ENCODE data around the gene UHMK1. TPM values are rescaled to one million over a fixed set of nuclear protein-coding genes. Genes with fewer than 3 reads are reported as not detected.
"Not testable (repeated sequence)": the region's sequence is repeated elsewhere in the genome, so short reads cannot be mapped to it uniquely, and the experiment has no call there.

The UHMK1 gene
- total RNA-seq, 2 experiments from 2014 or later, result 63.0 to 64.6 TPM

DNA sequence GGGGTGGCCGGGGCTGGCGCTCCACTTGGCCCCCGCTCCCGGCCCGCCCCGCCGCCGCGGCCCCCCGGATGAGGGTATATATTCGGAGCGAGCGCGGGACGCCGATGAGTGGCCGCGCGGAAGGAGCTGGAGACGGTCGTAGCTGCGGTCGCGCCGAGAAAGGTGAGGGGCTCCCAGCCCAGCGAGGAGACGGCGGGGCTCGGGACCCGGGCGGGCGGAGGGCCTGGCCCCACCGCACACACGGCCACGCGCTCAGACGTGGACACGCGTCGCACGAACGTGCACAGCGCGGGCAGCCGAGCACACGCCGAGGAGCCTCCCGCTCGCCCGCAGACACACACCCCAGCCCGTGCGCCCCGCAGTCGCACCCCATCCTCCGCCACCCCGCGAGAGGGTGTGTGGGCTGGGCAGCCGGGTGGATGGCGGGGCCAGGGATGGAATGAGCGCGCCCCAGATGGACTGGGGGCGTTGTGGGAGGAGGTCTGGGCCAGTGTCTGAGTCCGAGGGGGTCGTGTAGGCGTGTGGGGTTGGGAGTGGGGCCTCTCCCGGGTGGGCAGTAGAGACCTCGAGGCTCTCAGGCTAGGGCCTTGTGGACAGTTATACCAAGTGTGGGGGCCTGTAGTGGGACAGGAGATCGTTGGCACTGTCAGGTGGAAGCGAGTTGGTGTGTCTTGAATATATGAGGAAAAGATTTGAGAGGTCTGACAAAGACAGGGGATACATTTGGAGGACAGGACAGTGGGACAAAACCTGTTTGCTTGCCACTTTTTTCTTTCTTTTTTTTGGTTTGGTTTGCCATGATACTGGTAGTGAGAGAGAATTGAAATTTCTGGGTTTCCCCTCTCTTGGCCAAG, 64.2 kb downstream of the UHMK1 start, which contains the start of gene UAP1:
Gene UAP1, plus strand, starts transcription at position 107 of the 854 bp plus-strand sequence. CDS start 4,347 bp downstream, outside the sequence.
- ChIA-PET POLR2A (interaction anchor here (0.6 kb wide), 1 partner anchor 190 kb away, joined by 3 read pairs; no protein-coding TSS in a partner anchor), CTCF (no interaction called here)

DNA sequence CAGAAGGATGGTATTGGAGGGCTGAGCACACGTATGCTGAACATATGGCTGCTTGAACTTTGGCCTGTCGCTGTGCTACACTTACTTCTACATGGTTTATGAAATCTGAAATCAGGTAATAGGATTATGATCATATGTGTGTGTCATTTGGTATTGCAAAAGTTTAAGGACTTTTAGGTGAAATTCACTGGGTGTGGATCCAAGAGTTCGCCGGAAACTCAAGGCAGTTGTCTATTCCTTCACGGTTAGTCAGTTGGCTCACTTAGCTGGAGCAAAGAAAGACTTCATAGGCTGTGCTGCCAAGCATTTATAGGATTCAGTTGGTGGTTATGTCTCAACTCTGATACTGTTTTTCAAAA, 64.8 kb downstream of the UHMK1 start:
- CTCF ChIA-PET, result no interaction called here

DNA sequence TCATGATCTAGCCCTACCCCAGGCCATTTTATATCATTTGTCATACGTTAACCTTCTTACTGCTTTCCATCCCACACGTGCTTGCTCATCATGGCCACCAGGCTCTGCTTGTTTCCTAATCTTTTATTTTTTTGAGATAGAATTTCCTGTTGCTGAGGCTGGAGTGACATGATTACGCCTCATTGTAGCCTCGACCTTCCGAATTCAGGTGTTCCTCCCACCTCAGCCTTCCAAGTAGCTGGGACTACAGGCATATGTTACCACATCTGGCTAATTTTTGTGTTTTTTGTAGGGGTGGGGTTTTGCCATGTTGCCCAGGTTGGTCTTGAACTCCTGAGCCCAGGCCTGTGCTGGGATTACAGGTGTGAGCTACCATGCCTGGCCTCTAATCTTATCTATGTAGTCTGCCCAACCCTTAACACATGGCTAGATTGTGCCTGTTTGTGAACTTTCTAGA, 67.2 kb downstream of the UHMK1 start:
- ChIA-PET CTCF (no interaction called here), POLR2A (no interaction called here)

More for the DNA sequence above, 64.8 kb downstream of the UHMK1 start:
- POLR2A ChIA-PET, result no interaction called here

DNA sequence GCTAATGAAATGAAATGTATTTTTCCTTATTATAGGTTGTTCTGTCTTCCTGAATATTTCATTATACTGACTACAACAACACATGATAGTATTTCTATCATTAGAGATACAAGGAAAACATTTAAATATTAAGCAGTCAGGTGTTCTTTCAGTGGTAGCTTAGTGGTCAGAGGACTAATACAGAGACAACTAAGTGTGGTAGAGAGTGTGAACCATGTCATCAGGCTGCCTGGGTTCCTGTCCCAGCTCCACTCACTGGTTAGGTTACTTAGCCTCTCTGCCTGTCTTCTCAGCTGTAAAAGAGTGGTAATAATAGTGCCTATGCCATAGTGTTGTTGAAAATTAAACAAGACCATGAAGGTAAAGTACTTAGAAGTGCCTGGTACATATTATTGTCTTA, 67.8 kb downstream of the UHMK1 start:
- CTCF ChIA-PET, result no interaction called here
- POLR2A ChIA-PET, result no interaction called here

DNA sequence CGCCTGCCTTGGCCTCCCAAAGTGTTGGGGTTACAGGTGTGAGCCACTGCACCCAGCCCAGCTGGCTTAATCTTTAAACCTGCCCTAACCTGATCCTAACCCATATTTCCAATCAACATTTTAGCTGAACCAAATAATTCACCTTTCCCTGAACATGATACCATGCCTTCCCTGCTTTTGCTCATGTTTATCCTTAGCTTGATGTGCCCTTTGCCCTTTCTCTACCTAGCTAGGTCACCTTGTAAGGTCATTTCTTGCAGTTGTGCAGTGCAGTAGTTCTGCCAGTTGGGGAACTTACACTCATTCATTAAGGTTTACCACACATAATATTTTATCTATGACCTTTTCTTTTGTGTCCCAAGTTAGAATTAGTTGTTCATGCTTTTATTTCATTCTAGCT, 69.3 kb downstream of the UHMK1 start:
- ChIA-PET CTCF (interaction anchor here (1.1 kb wide), 1 partner anchor 38 kb away, joined by 3 read pairs; no protein-coding TSS in a partner anchor), POLR2A (no interaction called here)

DNA sequence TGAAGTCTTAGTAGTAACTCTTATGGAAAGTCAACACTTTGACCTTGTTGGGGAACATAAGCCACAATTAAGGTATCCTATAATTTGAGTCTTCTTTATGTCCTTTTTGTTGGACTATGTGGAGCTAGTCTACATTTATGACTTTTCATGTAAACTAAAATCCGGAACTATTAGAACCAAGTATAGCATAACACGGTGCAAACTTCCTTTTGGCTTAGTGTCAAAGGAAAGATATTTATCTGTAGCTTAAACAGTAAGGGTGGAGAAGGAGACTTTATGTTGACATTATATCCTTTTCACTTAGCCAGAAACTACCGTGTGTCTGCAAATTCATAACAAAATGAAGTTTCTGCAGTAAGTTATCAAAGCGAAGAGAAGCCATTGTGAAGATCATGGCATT, 71.2 kb downstream of the UHMK1 start:
- CTCF ChIA-PET, result no interaction called here
- POLR2A ChIA-PET, result no interaction called here

GRCh38 chr1:162570718-162571117, 73.1 kb downstream of the UHMK1 start:
- ChIA-PET CTCF (no interaction called here), POLR2A (no interaction called here)

GRCh38 chr1:162571121-162571520, 73.5 kb downstream of the UHMK1 start:
- CTCF ChIA-PET, result not testable (repeated sequence)

GRCh38 chr1:162571696-162572095, 74.1 kb downstream of the UHMK1 start:
- ChIA-PET CTCF (no interaction called here), POLR2A (no interaction called here)

More at GRCh38 chr1:162571121-162571520, 73.5 kb downstream of the UHMK1 start:
- POLR2A ChIA-PET, result not testable (repeated sequence)

DNA sequence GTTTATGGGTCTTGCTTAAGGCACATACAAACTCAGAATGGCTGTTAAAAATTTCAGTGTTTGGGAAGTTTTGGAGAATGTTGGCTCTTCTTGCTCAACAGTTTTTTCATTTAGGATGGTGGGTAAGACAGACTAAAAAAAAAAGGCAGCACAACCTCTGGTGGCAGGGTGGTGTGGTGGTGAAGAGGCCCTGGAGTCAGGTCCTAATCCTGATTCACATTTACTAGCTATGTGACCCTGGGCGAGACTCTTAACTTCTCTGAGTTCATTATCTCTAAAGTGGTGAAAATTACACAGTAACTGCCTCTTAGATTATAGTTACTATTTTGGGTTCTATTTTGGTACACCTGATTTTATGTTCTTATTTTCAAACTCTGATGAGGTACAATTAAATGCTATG, 75.5 kb downstream of the UHMK1 start:
- POLR2A ChIA-PET, result no interaction called here
- CTCF ChIA-PET, result no interaction called here

- ChIA-PET CTCF (no interaction called here), POLR2A (no interaction called here)
Measured at GRCh38 chr1:162578071-162578700, 80.6 kb downstream of the UHMK1 start.

- POLR2A ChIA-PET, result no interaction called here
- CTCF ChIA-PET, result no interaction called here
Measured at GRCh38 chr1:162578936-162579335, 81.3 kb downstream of the UHMK1 start.

Other genes starting within 250 kb of the UHMK1 start
- not detected for gene SPATA46, start 121.0 kb upstream of the UHMK1 start, total RNA-seq
- under 1 TPM in 1 of 2 experiments, not detected in 1; 0.04 TPM for gene C1orf226, start 116.1 kb upstream of the UHMK1 start, total RNA-seq
- gene SH2D1B, start 85.7 kb upstream of the UHMK1 start, total RNA-seq, result not detected
- 10 to 100 TPM; 43.1 to 46.8 TPM for gene UAP1, start 63.9 kb downstream of the UHMK1 start, total RNA-seq
- under 1 TPM; 0.17 to 0.36 TPM for gene DDR2, start 134.6 kb downstream of the UHMK1 start, total RNA-seq

All from activated CD8-positive, alpha-beta memory T cell treated with anti-CD3 and anti-CD28 coated beads for 36 hours (primary cell).